Fibroblast of mammary gland (primary cell): Measurements from ENCODE around the gene B4GALNT1.

Experiments used
- DNase-seq: peaks from one replicate; pipeline ENCODE4 v3.0.0-alpha.2; 2010; ENCODE audit warnings: low read depth
- H3K4me3 ChIP-seq: 2 replicates; pipeline ENCODE4 v1.5.1; 2011; ENCODE audit warnings: low read depth, mild to moderate bottlenecking, low read length, moderate library complexity; ENCODE audit not compliant: control insufficient read depth
- TF ChIP-seq, protein P1 (sequence below): conservative IDR thresholded peaks from 2 replicates; pipeline ENCODE4 v1.5.1; 2011; ENCODE audit warnings: low read depth, low read length, inconsistent platforms; ENCODE audit not compliant: control insufficient read depth, insufficient read depth

The B4GALNT1 gene

DNA sequence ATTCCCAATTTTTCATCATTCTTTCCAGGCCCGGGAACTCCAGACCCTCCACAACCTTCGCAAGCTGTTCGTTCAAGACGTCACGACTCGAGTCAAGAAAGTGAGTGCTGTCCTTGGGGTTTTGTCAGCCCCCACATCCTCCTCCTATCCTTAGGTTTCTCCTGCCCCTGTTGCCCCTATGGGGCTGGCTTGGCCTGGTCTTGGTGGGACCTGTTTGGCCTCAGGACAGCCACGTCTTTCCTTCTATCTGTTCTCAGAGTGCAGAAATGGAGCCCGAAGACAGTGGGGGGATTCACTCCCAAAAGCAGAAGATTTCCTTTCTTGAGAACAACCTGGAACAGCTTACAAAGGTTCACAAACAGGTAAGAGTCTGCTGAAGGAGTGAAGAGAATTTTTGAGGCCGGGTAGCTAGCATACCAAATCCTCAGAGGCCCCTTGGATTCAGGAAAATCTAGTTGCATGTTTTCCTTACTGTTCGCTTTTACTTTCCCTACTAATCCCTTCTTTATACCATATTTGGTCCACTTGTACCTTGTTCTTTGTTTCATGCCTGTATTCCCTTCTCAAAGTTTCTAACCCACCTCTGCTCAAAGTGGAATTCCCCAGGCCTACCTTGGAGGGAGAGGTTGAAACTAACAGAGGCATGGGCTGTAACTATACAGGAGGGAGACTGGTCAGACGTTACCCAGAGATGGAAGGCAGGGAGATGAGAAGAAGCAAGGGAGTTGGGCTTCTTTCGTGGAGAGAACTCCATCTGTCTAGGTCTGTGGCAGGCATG is 54.8 kb downstream of the B4GALNT1 start:
- no peak overlapping the region for H3K4me3 ChIP-seq
- TF ChIP-seq, protein P1, sequence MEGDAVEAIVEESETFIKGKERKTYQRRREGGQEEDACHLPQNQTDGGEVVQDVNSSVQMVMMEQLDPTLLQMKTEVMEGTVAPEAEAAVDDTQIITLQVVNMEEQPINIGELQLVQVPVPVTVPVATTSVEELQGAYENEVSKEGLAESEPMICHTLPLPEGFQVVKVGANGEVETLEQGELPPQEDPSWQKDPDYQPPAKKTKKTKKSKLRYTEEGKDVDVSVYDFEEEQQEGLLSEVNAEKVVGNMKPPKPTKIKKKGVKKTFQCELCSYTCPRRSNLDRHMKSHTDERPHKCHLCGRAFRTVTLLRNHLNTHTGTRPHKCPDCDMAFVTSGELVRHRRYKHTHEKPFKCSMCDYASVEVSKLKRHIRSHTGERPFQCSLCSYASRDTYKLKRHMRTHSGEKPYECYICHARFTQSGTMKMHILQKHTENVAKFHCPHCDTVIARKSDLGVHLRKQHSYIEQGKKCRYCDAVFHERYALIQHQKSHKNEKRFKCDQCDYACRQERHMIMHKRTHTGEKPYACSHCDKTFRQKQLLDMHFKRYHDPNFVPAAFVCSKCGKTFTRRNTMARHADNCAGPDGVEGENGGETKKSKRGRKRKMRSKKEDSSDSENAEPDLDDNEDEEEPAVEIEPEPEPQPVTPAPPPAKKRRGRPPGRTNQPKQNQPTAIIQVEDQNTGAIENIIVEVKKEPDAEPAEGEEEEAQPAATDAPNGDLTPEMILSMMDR: no peak
- no peak for DNase-seq

DNA sequence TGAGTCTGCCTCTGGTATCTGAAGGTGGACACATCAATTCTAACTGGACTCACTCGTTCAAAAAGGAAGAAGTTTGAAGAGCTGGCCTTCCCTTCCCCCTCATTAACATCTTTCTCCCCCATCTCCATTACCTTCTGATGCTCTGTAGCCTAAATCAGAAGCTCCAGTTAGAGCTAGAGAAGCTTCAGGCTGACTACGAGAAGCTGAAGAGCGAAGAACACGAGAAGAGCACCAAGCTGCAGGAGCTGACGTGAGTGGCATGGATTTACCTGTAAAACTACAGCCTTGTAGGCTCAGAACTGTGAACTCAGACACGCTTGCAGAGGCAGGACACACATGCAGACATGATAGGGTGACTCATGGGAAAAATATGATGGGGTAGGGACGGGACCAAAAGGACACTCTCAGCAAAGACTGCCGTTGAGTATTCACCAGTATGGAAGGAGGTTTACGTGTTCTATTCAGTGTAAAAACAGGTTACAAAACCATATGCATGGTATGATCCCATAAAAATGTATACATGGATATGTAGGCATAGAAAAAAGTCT is 56.3 kb downstream of the B4GALNT1 start:
- H3K4me3 ChIP-seq: no peak overlapping the region
- TF ChIP-seq, protein P1: no peak
- DNase-seq: no peak
